ENCODE results near the gene ZBTB20.

ZBTB20 gene

GRCh38 chr3:114308830-114309229 lies 838.3 kb downstream of the ZBTB20 start:
- no peak for DNase-seq

GRCh38 chr3:114308377-114308776 lies 838.7 kb downstream of the ZBTB20 start:
- DNase-seq: no peak

GRCh38 chr3:114307832-114308231 lies 839.3 kb downstream of the ZBTB20 start:
- DNase-seq: no peak

- no peak for DNase-seq
Measured at GRCh38 chr3:114307222-114307830, 839.8 kb downstream of the ZBTB20 start.

- DNase-seq: peak; percentile 2
Measured at GRCh38 chr3:114299941-114300624, 847.0 kb downstream of the ZBTB20 start.

- DNase-seq: no peak
Measured at GRCh38 chr3:114299421-114299820, 847.7 kb downstream of the ZBTB20 start.

- no peak for DNase-seq
Measured at GRCh38 chr3:114295946-114296345, 851.1 kb downstream of the ZBTB20 start.

GRCh38 chr3:114294940-114295480 lies 852.1 kb downstream of the ZBTB20 start:
- DNase-seq: no peak

- no peak for DNase-seq
Measured at GRCh38 chr3:114293838-114294535, 853.1 kb downstream of the ZBTB20 start, which contains the start of gene TIGIT. TSS of gene TIGIT (plus strand) at chr3:114294028. CDS start at chr3:114294062, 34 bp downstream.

- DNase-seq: no peak
Measured at GRCh38 chr3:114290911-114291901, 855.9 kb downstream of the ZBTB20 start.

GRCh38 chr3:114286266-114286665 lies 860.8 kb downstream of the ZBTB20 start:
- DNase-seq: no peak

- no peak for DNase-seq
Measured at GRCh38 chr3:114285648-114286230, 861.3 kb downstream of the ZBTB20 start.

- DNase-seq: no peak
Measured at GRCh38 chr3:114284644-114285043, 862.4 kb downstream of the ZBTB20 start.

All from DMS79 (cell line).